Measurements from ENCODE around the gene PRDX2.

GRCh38 chr19:12786141-12786870 is 15.3 kb downstream of the PRDX2 start:
- TF ChIP-seq EZH2 (IDR thresholded peaks at IDR 0.05; ENCODE audit: insufficient read depth, low read length), result no peak
- no peak for TF ChIP-seq CTCF (IDR thresholded peaks at IDR 0.05; ENCODE audit: insufficient read depth, low read depth, low read length)

Measured in astrocyte (in vitro differentiated cells and primary cell).